ENCODE measurements around the gene ASL. TPM values are rescaled to one million over a fixed set of nuclear protein-coding genes. Genes with fewer than 3 reads are reported as not detected.

Gene ASL
- total RNA-seq, 2 donors from 2014 or later = 24.0 to 36.4 TPM

DNA sequence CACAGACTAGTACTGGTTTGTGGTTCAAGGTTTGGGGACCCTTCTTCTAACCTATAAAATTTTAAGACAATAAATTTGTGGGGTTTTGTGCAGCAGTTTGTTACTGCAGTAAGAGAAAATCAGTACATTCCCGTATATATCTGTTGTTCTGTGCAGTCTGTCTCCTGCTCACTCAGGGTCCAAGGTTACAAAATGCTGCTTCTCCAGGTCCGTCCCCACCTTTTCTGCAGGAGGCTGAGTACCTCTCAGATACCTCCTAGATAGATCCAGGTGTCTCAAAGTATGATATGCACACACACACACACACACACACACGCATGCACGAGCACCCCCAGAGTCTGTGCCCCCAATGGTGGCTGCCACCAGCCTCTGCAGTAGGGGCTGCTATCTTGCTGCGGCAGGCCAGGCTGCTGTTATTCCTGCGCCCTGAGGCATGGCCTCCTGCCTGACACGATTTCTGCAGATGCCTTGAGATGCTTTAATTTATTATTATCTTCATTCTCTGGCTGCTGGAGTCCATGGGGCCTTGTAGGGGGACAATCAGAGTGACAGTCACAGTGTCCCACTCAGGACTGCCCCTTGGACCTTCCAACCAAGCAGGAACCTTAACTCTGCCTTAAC lies 25.2 kb upstream of the ASL start:
- 72% methylated on average over 7 of the region's 7 CpGs for WGBS
- H3K4me1 ChIP-seq (replicated peaks) = no peaks in the 10 kb centered on the region
- intact Hi-C loops (cut with DNase I) = no loop called here
- H3K9me3 ChIP-seq = no peaks in the 10 kb centered on the region
- H3K36me3 ChIP-seq = no peaks in the 10 kb centered on the region
- H3K27ac ChIP-seq = no peak overlapping the region
- no peaks in the 10 kb centered on the region for H3K27me3 ChIP-seq (replicated peaks; ENCODE audit: insufficient read depth)
- H3K4me3 ChIP-seq = no peak overlapping the region
- no peak for TF ChIP-seq POLR2AphosphoS5 (IDR thresholded peaks at IDR 0.05)
- TF ChIP-seq POLR2A (IDR thresholded peaks at IDR 0.05) = no peak
- TF ChIP-seq, protein P1, sequence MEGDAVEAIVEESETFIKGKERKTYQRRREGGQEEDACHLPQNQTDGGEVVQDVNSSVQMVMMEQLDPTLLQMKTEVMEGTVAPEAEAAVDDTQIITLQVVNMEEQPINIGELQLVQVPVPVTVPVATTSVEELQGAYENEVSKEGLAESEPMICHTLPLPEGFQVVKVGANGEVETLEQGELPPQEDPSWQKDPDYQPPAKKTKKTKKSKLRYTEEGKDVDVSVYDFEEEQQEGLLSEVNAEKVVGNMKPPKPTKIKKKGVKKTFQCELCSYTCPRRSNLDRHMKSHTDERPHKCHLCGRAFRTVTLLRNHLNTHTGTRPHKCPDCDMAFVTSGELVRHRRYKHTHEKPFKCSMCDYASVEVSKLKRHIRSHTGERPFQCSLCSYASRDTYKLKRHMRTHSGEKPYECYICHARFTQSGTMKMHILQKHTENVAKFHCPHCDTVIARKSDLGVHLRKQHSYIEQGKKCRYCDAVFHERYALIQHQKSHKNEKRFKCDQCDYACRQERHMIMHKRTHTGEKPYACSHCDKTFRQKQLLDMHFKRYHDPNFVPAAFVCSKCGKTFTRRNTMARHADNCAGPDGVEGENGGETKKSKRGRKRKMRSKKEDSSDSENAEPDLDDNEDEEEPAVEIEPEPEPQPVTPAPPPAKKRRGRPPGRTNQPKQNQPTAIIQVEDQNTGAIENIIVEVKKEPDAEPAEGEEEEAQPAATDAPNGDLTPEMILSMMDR (IDR thresholded peaks at IDR 0.05) = no peak
- DNase-seq (ENCODE audit: low spot score) = no peak

DNA sequence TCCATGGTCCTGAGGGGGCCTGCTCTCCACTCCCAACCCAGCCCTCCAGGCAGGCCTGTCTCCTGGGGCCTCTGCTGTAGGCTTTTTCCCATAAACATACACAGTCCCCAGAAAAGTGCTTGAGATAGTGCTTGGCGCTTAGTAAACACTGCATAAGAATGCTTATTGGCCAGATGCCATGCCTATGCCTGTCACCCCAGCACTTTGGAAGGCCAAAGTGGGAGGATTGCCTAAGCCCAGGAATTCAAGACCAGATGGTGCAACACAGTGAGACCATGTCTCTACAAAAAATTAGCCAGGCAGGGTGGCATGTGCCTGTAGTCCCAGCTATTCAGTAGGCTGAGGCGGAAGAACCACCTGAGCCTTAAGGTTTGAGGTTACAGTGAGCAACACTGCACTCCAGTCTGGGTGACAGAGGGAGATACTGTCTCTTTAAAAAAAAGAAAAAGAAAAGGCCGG lies 24.6 kb upstream of the ASL start:
- no peaks in the 10 kb centered on the region for H3K4me1 ChIP-seq (replicated peaks)
- H3K27me3 ChIP-seq (replicated peaks; ENCODE audit: insufficient read depth) = no peaks in the 10 kb centered on the region
- no peak overlapping the region for H3K4me3 ChIP-seq
- H3K9me3 ChIP-seq = no peaks in the 10 kb centered on the region
- WGBS = 51% methylated on average over 3 of the region's 3 CpGs
- peak; percentile 58 for DNase-seq (ENCODE audit: low spot score)
- TF ChIP-seq POLR2A (IDR thresholded peaks at IDR 0.05) = no peak
- peak; percentile 57 for TF ChIP-seq POLR2AphosphoS5 (IDR thresholded peaks at IDR 0.05)
- intact Hi-C loops (cut with DNase I) = no loop called here
- H3K36me3 ChIP-seq = no peaks in the 10 kb centered on the region
- H3K27ac ChIP-seq = no peak overlapping the region

DNA sequence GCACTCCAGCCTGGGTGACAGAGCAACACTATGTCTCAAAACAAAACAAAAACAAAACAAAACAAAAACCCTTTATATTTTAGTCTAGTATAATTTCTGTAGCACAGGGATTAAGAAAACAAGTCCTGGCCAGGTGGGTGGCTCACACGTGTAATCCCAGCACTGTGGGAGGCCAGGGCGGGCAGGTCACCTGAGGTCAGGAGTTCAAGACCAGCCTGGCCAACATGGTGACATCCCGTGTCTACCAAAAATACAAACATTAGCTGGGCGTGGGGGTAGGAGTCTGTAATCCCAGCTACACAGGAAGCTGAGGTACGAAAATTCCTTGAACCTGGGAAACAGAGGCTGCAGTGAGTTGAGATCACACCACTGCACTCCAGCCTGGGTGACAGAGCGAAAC lies 23.2 kb upstream of the ASL start:
- no peak for TF ChIP-seq POLR2A (IDR thresholded peaks at IDR 0.05)
- TF ChIP-seq, protein P1 (IDR thresholded peaks at IDR 0.05) = no peak
- TF ChIP-seq POLR2AphosphoS5 (IDR thresholded peaks at IDR 0.05) = no peak
- Histone ChIP-seq H3K27ac (no peak overlapping the region), H3K36me3 (no peaks in the 10 kb centered on the region), H3K9me3 (no peaks in the 10 kb centered on the region), H3K4me1 (replicated peaks) (no peaks in the 10 kb centered on the region), H3K4me3 (no peak overlapping the region), H3K27me3 (replicated peaks; ENCODE audit: insufficient read depth) (no peaks in the 10 kb centered on the region)
- 87% methylated on average over 6 of the region's 6 CpGs for WGBS
- no peak for DNase-seq (ENCODE audit: low spot score)
- intact Hi-C loops (cut with DNase I) = no loop called here

DNA sequence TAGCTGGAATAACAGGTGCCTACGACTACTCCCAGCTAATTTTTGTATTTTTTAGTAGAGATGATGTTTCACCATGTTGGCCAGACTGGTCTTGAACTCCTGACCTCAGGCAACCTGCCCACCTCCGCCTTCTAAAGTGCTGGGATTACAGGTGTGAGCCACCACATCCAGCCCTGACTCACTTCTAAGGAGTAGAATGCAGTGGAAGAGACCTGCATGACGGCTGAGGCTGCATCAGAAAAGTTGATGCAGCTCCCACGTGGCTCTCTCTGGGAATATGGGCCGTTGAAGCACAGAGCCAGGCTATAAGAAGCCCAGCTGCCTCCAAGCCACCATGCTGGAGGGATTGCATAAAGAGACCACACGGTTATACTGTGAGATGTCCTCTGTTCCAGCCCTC lies 21.6 kb upstream of the ASL start:
- TF ChIP-seq POLR2A (IDR thresholded peaks at IDR 0.05) = no peak
- TF ChIP-seq, protein P1 (IDR thresholded peaks at IDR 0.05) = no peak
- no peak overlapping the region for H3K4me3 ChIP-seq
- no peak for DNase-seq (ENCODE audit: low spot score)
- no peaks in the 10 kb centered on the region for H3K36me3 ChIP-seq
- H3K27me3 ChIP-seq (replicated peaks; ENCODE audit: insufficient read depth) = no peaks in the 10 kb centered on the region
- intact Hi-C loops (cut with DNase I) = no loop called here
- H3K27ac ChIP-seq = no peak overlapping the region
- H3K4me1 ChIP-seq (replicated peaks) = no peaks in the 10 kb centered on the region
- WGBS = 73% methylated on average over 6 of the region's 6 CpGs
- H3K9me3 ChIP-seq = no peaks in the 10 kb centered on the region

DNA sequence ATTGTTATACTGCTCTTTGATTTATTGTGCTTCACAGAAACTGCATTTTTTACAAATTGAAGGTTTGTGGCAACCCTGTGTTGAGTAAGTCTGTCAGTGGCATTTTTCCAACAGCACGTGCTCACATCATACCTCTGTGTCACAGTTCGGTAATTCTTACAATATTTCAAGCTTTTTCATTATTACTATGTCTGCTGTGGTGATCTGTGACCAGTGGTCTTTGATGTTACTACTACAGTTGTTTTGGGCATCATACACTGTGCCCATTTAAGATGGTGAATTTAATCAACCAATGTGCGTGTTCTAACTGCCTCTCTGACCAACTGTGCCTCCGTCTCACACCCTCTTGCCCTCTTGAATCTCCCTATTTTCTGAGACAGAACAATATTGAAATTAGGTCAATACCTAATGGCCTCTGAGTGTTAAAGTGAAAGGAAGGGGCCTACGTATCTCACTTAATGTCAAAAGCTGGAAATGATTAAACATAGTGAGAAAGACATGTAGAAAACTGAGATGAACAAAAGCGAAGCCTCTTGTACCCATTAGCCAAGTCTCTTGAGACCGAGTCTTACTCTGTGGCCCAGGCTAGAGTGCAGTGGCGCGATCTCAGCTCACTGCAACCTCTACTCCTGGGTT lies 20.2 kb upstream of the ASL start:
- Histone ChIP-seq H3K27me3 (replicated peaks; ENCODE audit: insufficient read depth) (no peaks in the 10 kb centered on the region), H3K4me3 (no peak overlapping the region), H3K4me1 (replicated peaks) (no peaks in the 10 kb centered on the region), H3K9me3 (no peaks in the 10 kb centered on the region), H3K36me3 (no peaks in the 10 kb centered on the region), H3K27ac (no peak overlapping the region)
- 90% methylated on average over 9 of the region's 9 CpGs for WGBS
- TF ChIP-seq POLR2A (IDR thresholded peaks at IDR 0.05) = no peak
- TF ChIP-seq, protein P1 (IDR thresholded peaks at IDR 0.05) = no peak
- no peak for TF ChIP-seq POLR2AphosphoS5 (IDR thresholded peaks at IDR 0.05)
- DNase-seq (ENCODE audit: low spot score) = no peak
- intact Hi-C loops (cut with DNase I) = no loop called here

Data from prostate gland (tissue), 2 donors.